Cerebellar cortex (tissue), 1 donor: ENCODE measurements around the gene RPTOR.
A peak's percentile ranks its signal among the peaks of the same experiment; 100 is the strongest.
"Not testable (repeated sequence)": the region's sequence is repeated elsewhere in the genome, so short reads cannot be mapped to it uniquely, and the experiment has no call there.

Experiments
- DNase-seq: peaks from one replicate; pipeline ENCODE4 v3.0.0-alpha.2; 2015; ENCODE audit warnings: low spot score

RPTOR gene

GRCh38 chr17:80720610-80721577 lies 176.3 kb downstream of the RPTOR start:
- peak; percentile 25 for DNase-seq

DNA sequence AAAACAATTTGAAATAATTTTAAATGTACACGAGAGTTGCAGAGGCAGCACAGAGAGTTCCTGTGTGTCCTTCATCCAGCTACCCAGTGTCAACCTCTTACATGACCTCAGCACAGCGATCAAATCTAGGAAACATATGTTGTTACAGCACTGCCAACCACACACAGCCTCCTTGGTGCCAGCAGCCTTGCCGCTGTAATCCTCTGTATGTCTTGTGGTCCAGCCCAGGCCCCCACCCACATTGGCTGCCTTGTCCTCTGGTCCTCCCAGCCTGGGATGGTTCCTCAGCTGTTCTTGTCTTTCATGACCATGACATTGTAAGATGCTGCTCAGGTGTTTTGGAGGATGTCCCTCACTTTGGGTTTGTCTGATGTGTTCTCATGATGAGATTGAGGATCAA lies 178.0 kb downstream of the RPTOR start:
- DNase-seq: no peak

- DNase-seq: no peak
These were observed 180.2 kb downstream of the RPTOR start for GRCh38 chr17:80724775-80725266.

DNA sequence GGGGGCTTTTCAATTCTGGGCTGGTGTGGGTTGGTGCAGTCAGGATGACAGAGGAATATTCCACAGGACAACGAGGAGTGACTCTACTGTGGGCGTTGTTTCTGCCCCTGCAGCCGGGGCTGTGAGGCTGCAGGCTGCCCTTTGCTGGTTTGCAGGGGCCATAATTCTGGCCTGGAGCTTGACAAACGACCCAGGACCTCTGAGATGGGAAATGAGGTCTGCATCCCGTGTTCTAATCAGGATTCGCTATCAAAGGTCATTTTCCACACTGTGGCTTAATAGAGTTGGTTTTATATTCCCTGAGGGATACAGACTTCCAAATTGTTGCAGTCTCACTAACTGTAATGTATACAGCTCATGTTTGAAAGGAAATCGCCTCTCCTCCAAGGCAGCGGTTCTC lies 180.9 kb downstream of the RPTOR start:
- no peak for DNase-seq

DNA sequence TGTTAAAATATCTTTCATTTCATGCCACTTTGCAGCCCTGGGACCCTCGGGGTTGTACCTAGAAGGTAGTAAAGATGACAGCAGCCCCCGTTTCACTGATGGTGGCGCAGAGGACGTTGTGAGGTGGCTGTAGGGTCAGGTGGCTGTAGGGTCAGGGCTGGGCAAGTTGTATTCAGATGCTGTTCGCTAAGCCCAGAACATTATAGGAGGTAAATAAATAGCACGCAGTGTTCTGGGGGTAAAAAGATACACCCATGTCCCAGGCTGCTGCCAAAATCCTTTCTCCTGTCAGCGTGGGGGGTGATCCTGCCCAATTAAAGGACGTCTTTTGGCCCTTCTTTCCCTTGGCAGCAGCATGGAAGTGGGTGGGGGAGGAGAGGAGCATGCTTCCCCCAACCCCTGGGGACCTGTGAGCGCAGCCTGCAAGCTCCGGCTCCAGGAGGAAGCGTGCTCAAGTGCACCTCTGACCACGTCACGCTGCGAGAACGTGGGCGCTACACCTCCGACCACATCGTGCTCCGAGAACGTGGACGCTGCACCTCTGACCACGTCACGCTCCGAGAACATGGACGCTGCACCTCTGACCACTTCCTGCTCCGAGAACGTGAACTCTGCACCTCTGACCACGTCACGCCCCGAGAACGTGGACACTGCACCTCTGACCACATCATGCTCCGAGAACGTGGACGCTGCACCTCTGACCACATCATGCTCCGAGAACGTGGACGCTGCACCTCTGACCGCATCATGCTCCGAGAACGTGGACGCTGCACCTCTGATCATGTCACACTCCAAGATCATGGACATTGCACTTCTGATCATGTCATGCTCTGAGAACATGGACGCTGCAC lies 182.1 kb downstream of the RPTOR start:
- no peak for DNase-seq

- peak; percentile 49 for DNase-seq
These were observed 182.7 kb downstream of the RPTOR start for GRCh38 chr17:80727409-80727755.

GRCh38 chr17:80729016-80729415 lies 184.4 kb downstream of the RPTOR start:
- no peak for DNase-seq

- no peak for DNase-seq
These were observed 185.1 kb downstream of the RPTOR start for GRCh38 chr17:80729761-80730160.

DNA sequence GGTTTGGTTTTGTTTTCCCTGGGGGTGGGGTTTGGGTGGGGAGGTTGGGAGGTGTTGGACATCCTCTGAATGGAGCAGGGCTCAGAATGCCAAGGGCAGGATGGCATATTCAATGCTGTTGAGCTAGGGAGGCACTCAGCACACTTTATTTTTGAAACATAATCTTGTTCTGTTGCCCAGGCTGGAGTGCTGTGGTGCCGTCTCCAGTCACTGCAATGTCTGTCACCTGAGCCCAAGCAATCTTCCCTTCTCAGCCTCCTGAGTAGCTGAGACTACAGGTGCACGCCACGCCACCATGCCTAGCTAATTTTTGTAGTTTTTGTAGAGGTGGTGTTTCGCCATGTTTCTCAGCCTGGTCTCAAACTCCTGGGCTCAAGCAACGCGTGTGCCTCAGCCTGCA lies 186.1 kb downstream of the RPTOR start:
- DNase-seq: no peak

DNA sequence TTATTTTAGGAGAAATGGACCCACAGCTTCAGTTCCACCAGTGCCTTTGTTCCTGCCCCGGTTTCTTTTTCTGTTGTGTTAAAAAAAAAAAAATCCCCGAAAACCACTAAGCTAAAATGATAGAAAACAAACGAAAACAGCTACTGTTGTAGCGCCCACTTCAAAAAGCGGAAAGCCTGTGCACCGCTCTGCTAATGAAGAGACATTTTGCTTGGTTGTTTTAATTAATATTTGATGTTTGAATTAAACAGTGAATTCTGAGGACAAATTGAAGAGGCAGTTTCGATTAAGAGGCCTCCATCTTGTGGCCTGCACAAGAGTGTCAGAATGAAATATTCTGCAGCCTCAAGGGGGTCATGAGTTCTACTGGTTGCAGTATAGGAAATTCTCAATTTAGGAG lies 186.7 kb downstream of the RPTOR start:
- DNase-seq: no peak

DNA sequence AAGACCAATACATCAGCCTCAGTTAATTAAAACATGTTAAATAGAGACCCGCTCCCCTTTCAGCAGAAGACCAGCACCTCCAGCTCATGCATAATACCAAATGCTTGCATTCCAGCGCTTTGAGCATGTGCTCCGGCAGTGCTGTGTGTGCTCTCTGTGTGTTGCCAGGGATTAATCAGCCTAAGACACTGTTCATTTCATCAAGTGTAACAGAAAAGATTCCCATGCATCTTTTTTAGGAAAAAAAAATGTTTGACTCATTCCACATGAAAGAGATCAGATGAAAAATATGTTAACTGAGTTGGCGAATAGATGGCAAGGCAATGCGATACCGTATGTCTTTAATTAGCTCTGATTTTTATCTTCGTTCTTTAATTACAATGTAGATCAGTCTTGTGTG lies 187.6 kb downstream of the RPTOR start:
- no peak for DNase-seq

DNA sequence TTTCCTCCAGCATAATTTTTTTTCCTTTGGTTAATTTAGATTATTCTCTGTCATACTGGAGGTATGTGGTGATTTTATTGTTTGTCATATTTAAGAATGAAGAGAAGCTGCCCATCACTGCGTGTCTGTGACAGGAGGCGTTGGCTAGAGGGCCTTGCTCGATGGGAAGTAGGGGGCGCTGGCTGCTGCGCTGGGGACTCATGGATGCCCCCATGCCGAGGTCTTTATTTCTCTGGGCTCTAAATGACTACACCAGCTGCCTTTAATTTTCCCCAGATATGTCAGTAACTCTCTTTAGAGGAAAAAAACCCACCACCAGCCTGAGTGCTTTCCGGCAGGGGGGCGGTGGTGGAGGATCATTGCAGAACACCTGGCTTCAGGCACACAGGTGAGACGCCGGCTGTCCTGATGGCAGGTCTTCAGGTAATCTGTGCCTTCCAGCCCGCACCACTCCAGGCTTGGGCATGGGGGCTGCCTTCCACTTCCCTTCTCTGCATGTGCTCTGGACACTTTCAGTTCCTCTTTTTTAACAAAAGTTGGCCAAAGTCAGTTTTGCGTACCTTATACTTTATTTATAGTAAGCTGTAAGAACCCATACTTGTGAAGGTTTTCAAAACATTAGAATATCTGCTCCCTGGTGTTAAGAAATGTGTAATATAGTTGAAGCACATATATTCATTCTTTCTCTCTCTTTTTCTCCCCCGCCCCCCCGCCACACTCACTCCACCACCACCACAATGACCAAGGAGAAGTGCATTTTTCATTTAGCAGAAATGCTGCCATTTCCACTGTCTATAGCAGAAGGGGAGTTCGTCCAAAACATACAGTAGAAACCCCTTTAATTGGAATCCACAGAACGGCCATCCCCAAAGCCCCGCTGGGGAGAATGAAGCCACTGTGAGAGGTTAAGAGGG lies 192.7 kb downstream of the RPTOR start:
- no peak for DNase-seq

- DNase-seq: no peak
These were observed 193.6 kb downstream of the RPTOR start for GRCh38 chr17:80738020-80738808.

DNA sequence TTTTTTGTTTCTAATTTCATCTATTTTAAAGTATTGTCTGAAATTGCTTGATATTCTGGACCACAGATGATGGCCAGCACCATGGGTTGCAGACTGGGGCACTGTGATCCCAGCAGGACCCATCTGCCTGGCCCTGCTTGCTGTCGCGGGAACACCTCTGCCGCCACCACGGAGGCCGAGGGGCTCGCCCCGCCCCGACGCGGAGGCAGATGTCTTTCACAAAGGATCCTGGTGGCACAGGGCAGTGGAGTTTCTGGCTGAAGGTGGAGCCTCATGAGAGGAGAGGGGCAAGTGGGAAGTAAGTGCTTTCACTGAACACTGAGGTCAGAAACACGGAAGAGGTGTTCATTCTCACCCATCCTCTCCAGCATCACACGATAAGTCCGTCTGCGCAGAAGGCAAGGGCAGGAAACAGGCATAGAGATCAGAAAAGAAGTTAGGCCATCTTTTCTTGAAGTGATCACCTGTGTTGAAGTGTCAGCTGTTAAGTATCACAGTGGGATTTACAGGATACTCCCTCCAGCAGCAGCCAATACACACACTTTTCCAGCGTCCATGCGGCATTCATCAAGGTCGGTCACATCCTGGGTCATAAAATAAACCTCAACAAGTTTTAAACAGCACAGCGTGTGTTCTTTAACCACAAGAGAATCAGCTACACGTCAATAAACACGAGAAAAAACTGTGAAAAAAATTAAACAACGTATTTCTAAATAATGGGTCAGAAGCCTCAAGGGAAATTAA lies 194.5 kb downstream of the RPTOR start:
- no peak for DNase-seq

GRCh38 chr17:80740141-80740540 lies 195.5 kb downstream of the RPTOR start:
- no peak for DNase-seq

GRCh38 chr17:80742091-80742490 lies 197.5 kb downstream of the RPTOR start:
- DNase-seq: no peak

GRCh38 chr17:80742581-80743180 lies 198.0 kb downstream of the RPTOR start:
- DNase-seq: no peak

GRCh38 chr17:80743181-80743771 lies 198.6 kb downstream of the RPTOR start:
- peak; percentile 77 for DNase-seq

DNA sequence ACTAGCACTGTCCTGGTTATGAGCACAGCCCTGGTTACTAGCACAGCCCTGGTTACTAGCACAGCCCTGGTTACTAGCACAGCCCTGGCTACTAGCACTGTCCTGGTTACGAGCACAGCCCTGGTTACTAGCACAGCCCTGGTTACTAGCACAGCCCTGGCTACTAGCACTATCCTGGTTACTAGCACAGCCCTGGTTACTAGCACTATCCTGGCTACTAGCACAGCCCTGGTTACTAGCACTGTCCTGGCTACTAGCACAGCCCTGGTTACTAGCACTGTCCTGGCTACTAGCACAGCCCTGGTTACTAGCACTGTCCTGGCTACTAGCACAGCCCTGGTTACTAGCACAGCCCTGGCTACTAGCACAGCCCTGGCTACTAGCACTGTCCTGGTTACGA lies 199.3 kb downstream of the RPTOR start:
- not testable (repeated sequence) for DNase-seq
